Natural killer cell treated with Interleukin-12 subunit alpha and Interleukin-12 subunit beta and Interleukin-15 and Interleukin-18, amount 100 ng/mL, for 72 hours (primary cell): Measurements from ENCODE around the gene CTDSP2. TPM values are rescaled to one million over a fixed set of nuclear protein-coding genes. Genes with fewer than 3 reads are reported as not detected.
"Not testable (repeated sequence)": the region's sequence is repeated elsewhere in the genome, so short reads cannot be mapped to it uniquely, and the experiment has no call there.

Experiments used
- ATAC-seq, 2 donors: fragments of 150-1000 bp; cut with Tn5 transposase in 1 of 2; sonication (Bioruptor Pico), chemical (Tn5 transposase) in 1 of 2; 2 replicates each; pipeline ENCODE4 v1.10.0; 2021
- DNase-seq: peaks from one replicate; pipeline ENCODE4 v3.0.0; 2022; ENCODE audit warnings: low spot score
- H3K27ac Mint-ChIP-seq, 2 donors: 1 replicate in 1 of 2; 2 replicates in 1 of 2; pipeline ENCODE4 v1.8.0; 2022; ENCODE audit warnings: mixed read lengths in 2 of 2, mild to moderate bottlenecking in 1 of 2, moderate library complexity in 1 of 2
- H3K27me3 Mint-ChIP-seq, 2 donors: 1 replicate in 1 of 2; 2 replicates in 1 of 2; pipeline ENCODE4 v1.8.0; 2022; ENCODE audit warnings: mixed read lengths in 2 of 2
- H3K36me3 Mint-ChIP-seq: one replicate; pipeline ENCODE4 v1.8.0; 2022; ENCODE audit warnings: mixed read lengths
- H3K4me1 Mint-ChIP-seq, 2 donors: 1 replicate in 1 of 2; 2 replicates in 1 of 2; pipeline ENCODE4 v1.8.0; 2022; ENCODE audit warnings: low read depth in 2 of 2, mixed read lengths in 2 of 2, mild to moderate bottlenecking in 1 of 2
- H3K4me3 Mint-ChIP-seq: one replicate; pipeline ENCODE4 v1.8.0; 2022; ENCODE audit warnings: mixed read lengths
- H3K9me3 Mint-ChIP-seq: 2 replicates; pipeline ENCODE4 v1.8.0; 2022; ENCODE audit warnings: mixed read lengths
- total RNA-seq, 2 donors: library from RNA; stranded (reverse); gene quantifications; one replicate each; pipeline ENCODE4 v1.2.3, GENCODE V29; 2022

The CTDSP2 gene
- total RNA-seq, 2 donors from 2014 or later, result 52.7 to 53.9 TPM

- Mint-ChIP-seq H3K27me3 (peaks cover 11% of the 10 kb centered on the region in 2 donors), H3K36me3 (no peaks in the 10 kb centered on the region), H3K4me3 (no peak overlapping the region), H3K27ac (no peak overlapping the region), H3K9me3 (no peaks in the 10 kb centered on the region), H3K4me1 (peaks cover 0 to 3% of the 10 kb centered on the region in 2 donors)
- DNase-seq (no peak), ATAC-seq (no peak)
Measured at GRCh38 chr12:57887631-57888408, 41.3 kb upstream of the CTDSP2 start.

GRCh38 chr12:57886964-57887363, 40.4 kb upstream of the CTDSP2 start:
- H3K36me3 Mint-ChIP-seq, H3K27ac Mint-ChIP-seq, ATAC-seq, H3K4me3 Mint-ChIP-seq, H3K27me3 Mint-ChIP-seq, H3K9me3 Mint-ChIP-seq, H3K4me1 Mint-ChIP-seq, DNase-seq: not testable (repeated sequence)

GRCh38 chr12:57886542-57886941, 40.0 kb upstream of the CTDSP2 start:
- Mint-ChIP-seq H3K27me3 (peaks cover 3 to 4% of the 10 kb centered on the region in 2 donors), H3K9me3 (no peaks in the 10 kb centered on the region), H3K4me1 (peaks cover 0 to 3% of the 10 kb centered on the region in 2 donors), H3K27ac (no peak overlapping the region), H3K4me3 (no peak overlapping the region), H3K36me3 (no peaks in the 10 kb centered on the region)
- DNase-seq (no peak), ATAC-seq (no peak)

DNA sequence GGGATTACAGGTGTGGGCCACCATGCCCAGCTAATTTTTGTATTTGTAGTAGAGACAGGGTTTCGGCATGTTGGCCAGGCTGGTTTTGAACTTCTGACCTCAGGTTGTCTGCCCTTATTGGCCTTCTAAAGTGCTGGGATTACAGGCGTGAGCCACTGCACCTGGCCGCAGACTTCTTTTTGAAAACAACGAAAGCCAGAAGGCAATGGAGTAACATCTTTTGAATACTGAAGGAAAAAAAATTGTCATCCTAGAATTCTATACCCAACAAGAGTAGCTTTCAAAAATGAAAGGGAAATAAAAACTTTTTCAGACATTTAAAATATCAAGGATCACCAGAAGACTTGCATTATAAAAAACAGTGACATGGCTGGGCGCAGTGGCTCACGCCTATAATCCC, 38.7 kb upstream of the CTDSP2 start:
- H3K27me3 Mint-ChIP-seq, result peaks cover 0 to 2% of the 10 kb centered on the region in 2 donors
- no peaks in the 10 kb centered on the region for H3K9me3 Mint-ChIP-seq
- no peak overlapping the region for H3K27ac Mint-ChIP-seq
- H3K4me1 Mint-ChIP-seq, result peaks cover 0 to 3% of the 10 kb centered on the region in 2 donors
- no peak for ATAC-seq
- DNase-seq, result no peak
- H3K36me3 Mint-ChIP-seq, result no peaks in the 10 kb centered on the region
- no peak overlapping the region for H3K4me3 Mint-ChIP-seq

- no peak overlapping the region for H3K27ac Mint-ChIP-seq
- H3K36me3 Mint-ChIP-seq, result no peaks in the 10 kb centered on the region
- peaks cover 5 to 7% of the 10 kb centered on the region in 2 donors for H3K27me3 Mint-ChIP-seq
- DNase-seq (no peak), ATAC-seq (no peak)
- H3K9me3 Mint-ChIP-seq, result no peaks in the 10 kb centered on the region
- H3K4me1 Mint-ChIP-seq, result peaks cover 0 to 8% of the 10 kb centered on the region in 2 donors
- H3K4me3 Mint-ChIP-seq, result no peak overlapping the region
Measured at GRCh38 chr12:57883700-57884099, 37.2 kb upstream of the CTDSP2 start.

GRCh38 chr12:57883057-57883456, 36.5 kb upstream of the CTDSP2 start:
- ATAC-seq (no peak), DNase-seq (no peak)
- Mint-ChIP-seq H3K9me3 (no peaks in the 10 kb centered on the region), H3K27ac (no peak overlapping the region), H3K36me3 (no peaks in the 10 kb centered on the region), H3K27me3 (peaks cover 5 to 7% of the 10 kb centered on the region in 2 donors), H3K4me1 (peaks cover 0 to 5% of the 10 kb centered on the region in 2 donors), H3K4me3 (no peak overlapping the region)

DNA sequence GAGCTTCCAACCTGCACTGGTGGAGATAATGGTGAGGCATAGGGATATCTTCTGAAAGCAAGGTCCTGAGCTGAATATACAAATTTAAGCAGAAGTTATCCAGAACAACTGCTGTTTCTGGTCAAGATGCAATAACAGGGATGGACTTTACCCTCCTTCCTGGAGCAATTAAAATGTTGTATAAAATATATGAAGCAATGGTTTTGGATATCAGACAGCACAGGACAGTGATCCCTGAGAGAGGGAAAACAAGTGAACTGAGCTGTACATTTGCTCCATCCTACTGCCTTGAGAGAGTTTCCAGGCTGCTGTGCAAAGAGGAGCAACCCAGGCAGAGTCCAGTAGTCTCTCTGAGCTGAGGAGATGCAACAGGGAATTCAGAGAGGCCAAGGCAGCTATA, 36.0 kb upstream of the CTDSP2 start:
- Mint-ChIP-seq H3K36me3 (no peaks in the 10 kb centered on the region), H3K9me3 (no peaks in the 10 kb centered on the region), H3K27ac (no peak overlapping the region), H3K27me3 (peaks cover 7 to 9% of the 10 kb centered on the region in 2 donors), H3K4me3 (no peak overlapping the region), H3K4me1 (peaks cover 0 to 5% of the 10 kb centered on the region in 2 donors)
- DNase-seq (no peak), ATAC-seq (no peak)

DNA sequence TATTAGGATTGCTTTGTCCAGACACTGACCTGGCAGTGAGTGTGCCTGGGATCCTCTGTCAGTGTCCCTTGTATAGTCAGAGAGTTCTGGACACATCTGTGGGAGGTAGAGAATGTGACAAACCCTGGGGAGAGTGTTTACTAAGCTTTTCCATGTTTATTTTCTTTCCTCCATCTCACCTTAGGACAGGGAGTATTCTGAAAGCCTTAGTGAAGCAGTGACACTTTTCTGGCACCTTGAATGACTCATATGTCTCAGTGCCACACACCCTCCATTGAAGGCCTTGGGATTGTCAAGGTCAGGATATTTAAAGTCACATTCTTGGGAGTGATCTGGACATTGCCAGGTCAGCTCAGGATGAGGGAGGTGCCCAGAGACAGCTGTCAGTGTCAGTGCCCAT, 34.9 kb upstream of the CTDSP2 start:
- Mint-ChIP-seq H3K4me1 (peaks cover 0 to 5% of the 10 kb centered on the region in 2 donors), H3K27ac (no peak overlapping the region), H3K27me3 (peaks cover 10 to 12% of the 10 kb centered on the region in 2 donors), H3K4me3 (no peak overlapping the region), H3K9me3 (no peaks in the 10 kb centered on the region), H3K36me3 (no peaks in the 10 kb centered on the region)
- no peak for ATAC-seq
- DNase-seq, result no peak

DNA sequence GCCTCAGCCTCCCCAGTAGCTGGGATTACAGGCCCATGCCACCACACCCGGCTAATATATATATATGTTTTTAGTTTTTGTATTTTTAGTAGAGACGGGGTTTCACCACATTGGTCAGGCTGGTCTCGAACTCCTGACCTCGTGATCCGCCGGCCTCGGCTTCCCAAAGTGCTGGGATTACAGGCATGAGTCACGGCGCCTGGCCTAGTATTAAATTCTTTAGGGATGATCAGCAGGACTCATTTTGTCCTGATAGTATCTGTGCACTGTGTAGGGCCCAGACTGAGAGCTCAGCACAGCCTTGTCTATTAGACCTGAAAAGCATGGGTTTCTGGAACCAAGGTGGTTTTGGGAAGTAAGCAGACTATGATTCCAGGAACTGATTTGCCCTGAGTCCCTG, 34.5 kb upstream of the CTDSP2 start:
- ATAC-seq, H3K36me3 Mint-ChIP-seq, H3K4me3 Mint-ChIP-seq, DNase-seq, H3K4me1 Mint-ChIP-seq, H3K27ac Mint-ChIP-seq, H3K9me3 Mint-ChIP-seq: not testable (repeated sequence)
- peaks cover 10 to 12% of the 10 kb centered on the region in 2 donors for H3K27me3 Mint-ChIP-seq

DNA sequence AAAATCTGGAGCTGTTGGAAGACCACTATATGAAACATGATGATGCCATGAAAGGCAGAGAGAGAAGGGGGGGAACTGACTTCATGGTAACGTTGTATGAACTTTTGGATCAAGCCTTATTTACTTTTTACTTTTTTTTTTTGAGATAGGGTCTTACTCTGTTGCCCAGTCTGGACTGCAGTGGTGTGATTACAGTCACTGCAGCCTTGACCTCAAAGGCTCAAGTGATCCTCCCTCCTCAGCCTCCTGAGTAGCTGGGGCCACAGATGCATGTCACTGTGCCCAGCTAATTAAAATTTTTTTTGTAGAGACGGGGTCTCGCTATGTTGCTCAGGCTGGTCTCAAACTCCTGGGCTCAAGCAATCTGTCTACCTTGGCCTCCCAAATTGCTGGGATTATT, 31.3 kb upstream of the CTDSP2 start:
- DNase-seq (no peak), ATAC-seq (no peak)
- Mint-ChIP-seq H3K4me1 (peaks cover 0 to 5% of the 10 kb centered on the region in 2 donors), H3K27me3 (peaks cover 17 to 19% of the 10 kb centered on the region in 2 donors), H3K9me3 (no peaks in the 10 kb centered on the region), H3K4me3 (no peak overlapping the region), H3K27ac (no peak overlapping the region), H3K36me3 (no peaks in the 10 kb centered on the region)

DNA sequence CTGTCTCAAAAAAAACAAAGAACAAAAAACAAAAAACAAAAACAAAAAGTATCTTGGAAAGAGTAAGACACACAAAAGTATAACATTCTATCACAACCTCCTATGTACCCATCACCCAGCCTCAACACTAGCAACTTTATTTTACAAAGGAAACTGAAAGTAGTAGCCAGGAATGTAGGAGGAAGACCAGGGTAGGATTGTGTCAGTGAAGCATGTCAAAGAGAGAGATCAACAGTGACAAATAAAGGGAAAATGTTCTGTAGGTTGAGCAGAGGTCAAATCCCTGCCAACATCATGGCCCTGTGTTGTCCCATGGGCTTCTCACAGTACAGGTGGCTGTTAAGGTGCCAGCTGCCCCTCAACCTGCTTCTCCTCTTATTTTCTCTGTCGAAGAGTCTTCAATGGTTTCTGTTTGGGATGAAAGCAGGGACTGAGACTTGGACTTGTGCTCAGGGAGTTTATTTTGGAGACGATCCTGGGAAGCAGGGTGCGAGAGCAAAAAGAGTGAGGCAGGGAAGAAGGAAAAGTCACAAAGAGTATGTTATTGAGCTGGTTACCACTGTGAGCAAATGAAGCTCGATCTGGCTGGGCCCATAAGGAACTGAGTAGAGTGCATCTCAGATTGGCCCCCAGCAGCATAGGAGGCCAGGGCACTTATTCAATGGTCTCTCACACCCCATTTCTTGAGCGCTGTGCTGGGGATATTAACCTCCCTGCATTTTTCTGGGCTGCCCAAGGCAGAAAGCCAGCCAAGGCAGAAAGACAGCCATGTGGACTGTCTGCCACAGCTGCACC, 29.4 kb upstream of the CTDSP2 start:
- H3K27me3 Mint-ChIP-seq, result peaks cover 17 to 24% of the 10 kb centered on the region in 2 donors
- no peak overlapping the region for H3K27ac Mint-ChIP-seq
- no peak overlapping the region for H3K4me3 Mint-ChIP-seq
- no peak for DNase-seq
- no peaks in the 10 kb centered on the region for H3K36me3 Mint-ChIP-seq
- peaks cover 0 to 5% of the 10 kb centered on the region in 2 donors for H3K4me1 Mint-ChIP-seq
- ATAC-seq, result no peak
- H3K9me3 Mint-ChIP-seq, result no peaks in the 10 kb centered on the region

DNA sequence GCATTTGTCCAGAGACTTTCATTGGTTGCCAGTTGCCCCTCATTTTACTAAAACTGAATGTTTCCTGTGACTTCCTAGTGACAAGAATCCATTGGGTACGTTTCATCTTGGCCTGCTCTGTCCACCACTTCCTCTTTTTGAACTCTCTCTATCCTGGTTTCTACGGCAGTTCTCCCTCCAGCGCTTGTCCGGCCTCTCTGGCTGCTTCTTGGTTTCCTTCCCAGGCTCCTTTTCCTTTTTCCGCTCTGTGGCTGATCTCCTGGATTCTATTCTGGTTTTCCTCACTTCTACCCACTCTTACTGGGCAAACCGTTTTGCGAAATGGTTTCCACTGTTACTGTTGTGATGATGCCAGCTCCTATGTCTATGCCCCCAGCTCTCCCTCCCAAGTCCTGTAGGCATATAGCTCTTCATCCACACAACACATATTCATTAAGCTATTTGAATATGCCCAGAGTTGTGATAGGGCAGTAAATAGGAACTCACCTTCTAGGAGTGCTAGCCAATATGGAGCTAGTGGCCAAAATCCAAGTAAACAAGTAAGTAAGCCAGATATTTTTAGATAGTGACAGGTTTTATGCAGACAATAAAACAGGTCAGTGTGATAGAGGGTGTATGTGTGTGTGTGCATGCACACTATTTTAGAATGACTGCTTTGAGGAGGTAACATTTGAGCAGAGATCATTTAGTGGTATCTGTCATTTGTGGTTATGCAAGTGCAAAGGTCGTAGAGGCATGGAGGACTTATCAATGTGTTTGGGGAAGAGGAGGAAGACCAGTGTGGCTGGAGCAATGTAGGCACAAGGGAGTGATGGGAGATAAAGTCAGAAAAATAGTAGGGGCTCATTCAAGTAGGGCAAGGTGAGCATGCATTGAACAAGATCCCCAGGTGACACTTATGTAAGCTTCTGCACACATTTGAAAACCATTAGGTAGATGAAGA, 27.9 kb upstream of the CTDSP2 start:
- Mint-ChIP-seq H3K4me3 (no peak overlapping the region), H3K4me1 (peaks cover 0 to 4% of the 10 kb centered on the region in 2 donors), H3K9me3 (no peaks in the 10 kb centered on the region), H3K36me3 (no peaks in the 10 kb centered on the region), H3K27ac (no peak overlapping the region), H3K27me3 (peaks cover 13 to 22% of the 10 kb centered on the region in 2 donors)
- DNase-seq (no peak), ATAC-seq (no peak)

GRCh38 chr12:57872362-57872761, 25.8 kb upstream of the CTDSP2 start:
- H3K9me3 Mint-ChIP-seq, result no peaks in the 10 kb centered on the region
- no peak overlapping the region for H3K4me3 Mint-ChIP-seq
- no peak for ATAC-seq
- no peaks in the 10 kb centered on the region for H3K36me3 Mint-ChIP-seq
- no peaks in the 10 kb centered on the region for H3K4me1 Mint-ChIP-seq
- peaks cover 6 to 20% of the 10 kb centered on the region in 2 donors for H3K27me3 Mint-ChIP-seq
- no peak for DNase-seq
- H3K27ac Mint-ChIP-seq, result no peak overlapping the region
